Raji (cell line): ENCODE measurements around the gene SLC17A8.

Experiments
- POLR2A ChIP-seq: IDR thresholded peaks from 2 replicates; pipeline ENCODE4 v1.6.1; 2011; ENCODE audit warnings: low read depth, low read length, control low read depth; ENCODE audit not compliant: insufficient read depth

SLC17A8 gene

GRCh38 chr12:100395811-100396210, 38.9 kb downstream of the SLC17A8 start:
- no peak for TF ChIP-seq POLR2A

- no peak for TF ChIP-seq POLR2A
Measured at GRCh38 chr12:100398307-100398706, 41.4 kb downstream of the SLC17A8 start.

- no peak for TF ChIP-seq POLR2A
Measured at GRCh38 chr12:100399095-100399494, 42.2 kb downstream of the SLC17A8 start.

GRCh38 chr12:100401660-100402059, 44.8 kb downstream of the SLC17A8 start:
- TF ChIP-seq POLR2A, result no peak

GRCh38 chr12:100402763-100403162, 45.9 kb downstream of the SLC17A8 start:
- TF ChIP-seq POLR2A, result no peak

- no peak for TF ChIP-seq POLR2A
Measured at GRCh38 chr12:100403446-100403845, 46.6 kb downstream of the SLC17A8 start.

GRCh38 chr12:100404769-100405407, 48.0 kb downstream of the SLC17A8 start:
- TF ChIP-seq POLR2A, result no peak

GRCh38 chr12:100413001-100413400, 56.1 kb downstream of the SLC17A8 start:
- TF ChIP-seq POLR2A, result no peak

GRCh38 chr12:100414739-100415138, 57.9 kb downstream of the SLC17A8 start:
- no peak for TF ChIP-seq POLR2A

- TF ChIP-seq POLR2A, result no peak
Measured at GRCh38 chr12:100422646-100423045, 65.8 kb downstream of the SLC17A8 start.

- no peak for TF ChIP-seq POLR2A
Measured at GRCh38 chr12:100426145-100426544, 69.3 kb downstream of the SLC17A8 start.

- TF ChIP-seq POLR2A, result no peak
Measured at GRCh38 chr12:100427078-100427477, 70.2 kb downstream of the SLC17A8 start.

- TF ChIP-seq POLR2A, result no peak
Measured at GRCh38 chr12:100433701-100434100, 76.8 kb downstream of the SLC17A8 start.

GRCh38 chr12:100434177-100434576, 77.3 kb downstream of the SLC17A8 start:
- TF ChIP-seq POLR2A, result no peak

- no peak for TF ChIP-seq POLR2A
Measured at GRCh38 chr12:100435957-100436356, 79.1 kb downstream of the SLC17A8 start.

GRCh38 chr12:100437038-100437841, 80.4 kb downstream of the SLC17A8 start:
- TF ChIP-seq POLR2A, result no peak
